Psoas muscle (tissue), 8 donors: ENCODE data around the gene NFIC. TPM values are rescaled to one million over a fixed set of nuclear protein-coding genes. Genes with fewer than 3 reads are reported as not detected.

Experiments
- ATAC-seq, 4 donors: fragments of 200-7000 bp; cut with Tn5 transposase; one replicate each; pipeline ENCODE4 v1.9.1; 2020; ENCODE audit warnings: moderate library complexity in 3 of 4, mild to moderate bottlenecking in 2 of 4
- DNase-seq, 2 donors: peaks; one replicate each; pipeline ENCODE4 v3.0.0-alpha.2; 2020
- H3K27ac ChIP-seq: fragments of 200-600 bp; one replicate; pipeline ENCODE4 v1.8.0; 2022
- H3K27me3 ChIP-seq, 3 donors: fragments of 200-600 bp in 1 of 3; one replicate each; pipeline versions ENCODE4 v1.6.1 to v1.8.0; 2013 to 2022; ENCODE audit warnings: low read length in 2 of 3, mild to moderate bottlenecking in 2 of 3, moderate library complexity in 1 of 3; ENCODE audit not compliant: insufficient read depth in 3 of 3
- H3K36me3 ChIP-seq, 2 donors: fragments of 200-600 bp in 1 of 2; one replicate each; pipeline versions ENCODE4 v1.6.1 to v1.8.0; 2013 to 2022; ENCODE audit warnings: low read depth in 1 of 2, mild to moderate bottlenecking in 1 of 2, moderate library complexity in 1 of 2; ENCODE audit not compliant: insufficient read depth in 1 of 2
- H3K4me1 ChIP-seq: fragments of 200-600 bp; one replicate; pipeline ENCODE4 v1.8.0; 2022
- H3K4me3 ChIP-seq: fragments of 200-600 bp; one replicate; pipeline ENCODE4 v1.8.0; 2022; ENCODE audit warnings: mild to moderate bottlenecking
- H3K9me3 ChIP-seq: fragments of 200-600 bp; one replicate; pipeline ENCODE4 v1.8.0; 2022
- CTCF ChIP-seq: fragments of 200-600 bp; IDR thresholded peaks from one replicate; pipeline ENCODE4 v1.8.0; 2022; ENCODE audit warnings: antibody characterized with exemption
- WGBS, 3 donors: extraction: QIAGEN DNeasy Blood & Tissue Kit; methylation state at CpG; one replicate each; pipeline versions ENCODE4 v1.1.6 to v1.1.7; 2013; 5-methylcytosine and 5-hydroxymethylcytosine counted together
- intact Hi-C, 2 donors: fragments of 100-400 bp; cut with DNase I; formaldehyde crosslinking; loops; one replicate each; pipeline versions ENCODE4 v1.11.0 to v1.14.2; 2022
- polyA plus RNA-seq, 3 donors: library from polyadenylated mRNA; stranded (reverse); fragments of 200-250 nt; gene quantifications; one replicate each; pipeline ENCODE4 v1.2.3, GENCODE V29; 2013
- total RNA-seq, 4 donors: library from RNA; stranded (reverse); fragmentation: NEBNext Ultra II Directional in 2 of 4; extraction: Animal tissue kit (Norgen Biotek cat#: 25700) in 2 of 4; gene quantifications; one replicate each; pipeline versions ENCODE4 v1.2.1 to v1.2.4, GENCODE V29; 2021 to 2023
- donor health status: healthy with polysubstance abuse.
- donor health status: DM: no; HTN: no; CAD: no; lungs with moderate emphysema.
- donor health status: Bipolar disorder and iron deficiency.
- donor health status: healthy.
- donor health status: DM: yes; HTN: yes; CAD: no.
- donor health status: DM: no; HTN: no; CAD: no.
- donor health status: DM: no; HTN: no; CAD: no.
- donor health status: DM: yes; HTN: yes; CAD: no.

NFIC gene
- total and polyA plus RNA-seq, 7 donors = 100.0 to 439 (median 270) TPM

GRCh38 chr19:3492131-3492839, 125.9 kb downstream of the NFIC start:
- Histone ChIP-seq H3K4me1 (no peaks in the 10 kb centered on the region), H3K36me3 (peaks cover 8 to 66% of the 10 kb centered on the region in 2 donors), H3K27me3 (no peaks in the 10 kb centered on the region), H3K27ac (no peak overlapping the region), H3K9me3 (no peaks in the 10 kb centered on the region), H3K4me3 (no peak overlapping the region)
- DNase-seq = no peak
- ATAC-seq = peak in 1 of 4 donors; percentile 17
- intact Hi-C loops = no loop called here
- 95 to 97% (median 95%) methylated on average over 39 to 45 of the region's 45 CpGs for WGBS, 3 donors
- TF ChIP-seq CTCF = no peak

GRCh38 chr19:3492919-3493318, 126.5 kb downstream of the NFIC start:
- H3K36me3 ChIP-seq = peaks cover 8 to 69% of the 10 kb centered on the region in 2 donors
- ATAC-seq = no peak
- no peaks in the 10 kb centered on the region for H3K27me3 ChIP-seq
- no peak for TF ChIP-seq CTCF
- 91 to 95% (median 93%) methylated on average over 16 of the region's 16 CpGs for WGBS, 3 donors
- no peak overlapping the region for H3K4me3 ChIP-seq
- no peaks in the 10 kb centered on the region for H3K4me1 ChIP-seq
- DNase-seq = no peak
- no peak overlapping the region for H3K27ac ChIP-seq
- intact Hi-C loops = no loop called here
- no peaks in the 10 kb centered on the region for H3K9me3 ChIP-seq

- no peaks in the 10 kb centered on the region for H3K9me3 ChIP-seq
- ATAC-seq (peak in 1 of 4 donors; percentile 13), DNase-seq (no peak)
- H3K36me3 ChIP-seq = peaks cover 8 to 69% of the 10 kb centered on the region in 2 donors
- 94 to 95% (median 94%) methylated on average over 14 of the region's 14 CpGs for WGBS, 3 donors
- no peaks in the 10 kb centered on the region for H3K27me3 ChIP-seq
- intact Hi-C loops = no loop called here
- H3K27ac ChIP-seq = no peak overlapping the region
- no peak overlapping the region for H3K4me3 ChIP-seq
- H3K4me1 ChIP-seq = no peaks in the 10 kb centered on the region
- no peak for TF ChIP-seq CTCF
Measured at GRCh38 chr19:3493651-3494050, 127.3 kb downstream of the NFIC start.

- Histone ChIP-seq H3K9me3 (no peaks in the 10 kb centered on the region), H3K27ac (no peak overlapping the region), H3K27me3 (no peaks in the 10 kb centered on the region), H3K4me1 (peaks cover 1% of the 10 kb centered on the region), H3K36me3 (peaks cover 8 to 69% of the 10 kb centered on the region in 2 donors), H3K4me3 (no peak overlapping the region)
- no peak for TF ChIP-seq CTCF
- peak in 3 of 4 donors; percentile 51 to 63 (median 58) for ATAC-seq
- 80 to 82% (median 82%) methylated on average over 14 to 15 of the region's 15 CpGs for WGBS, 3 donors
- intact Hi-C loops = no loop called here
- DNase-seq = no peak
Measured at GRCh38 chr19:3494051-3494450, 127.7 kb downstream of the NFIC start.

- ATAC-seq = no peak
- DNase-seq = no peak
- Histone ChIP-seq H3K36me3 (peaks cover 8 to 69% of the 10 kb centered on the region in 2 donors), H3K4me1 (peaks cover 6% of the 10 kb centered on the region), H3K4me3 (no peak overlapping the region), H3K9me3 (no peaks in the 10 kb centered on the region), H3K27me3 (no peaks in the 10 kb centered on the region), H3K27ac (no peak overlapping the region)
- intact Hi-C loops = no loop called here
- TF ChIP-seq CTCF = no peak
- WGBS, 3 donors = 92 to 94% (median 94%) methylated on average over 18 of the region's 18 CpGs
Measured at GRCh38 chr19:3494559-3494958, 128.2 kb downstream of the NFIC start.
